HepG2 (cell line): ENCODE results near the gene RREB1. TPM values are rescaled to one million over a fixed set of nuclear protein-coding genes. Genes with fewer than 3 reads are reported as not detected.
A peak's percentile ranks its signal among the peaks of the same experiment; 100 is the strongest.

Experiments used
- ASH2L ChIP-seq: fragments of 300-600, 200-600 bp; sonication (generic); IDR thresholded peaks from 2 replicates; pipeline ENCODE4 v1.7.0; 2017; ENCODE audit warnings: low read depth, mild to moderate bottlenecking, moderate library complexity, mixed read lengths, low read length; ENCODE audit not compliant: insufficient read length
- BRD4 ChIP-seq: sonication (generic); formaldehyde crosslinking; IDR thresholded peaks from 2 replicates; pipeline ENCODE4 v1.4.0; 2020; ENCODE audit warnings: missing genetic modification reagents
- CENPT ChIP-seq: sonication (generic); formaldehyde crosslinking; IDR thresholded peaks from 2 replicates; pipeline ENCODE4 v1.8.0; 2022; ENCODE audit warnings: low read depth, mild to moderate bottlenecking, moderate library complexity, missing genetic modification reagents
- DBP ChIP-seq: sonication (generic); formaldehyde crosslinking; IDR thresholded peaks from 2 replicates; pipeline ENCODE4 v1.4.0; 2020; ENCODE audit warnings: missing genetic modification reagents; ENCODE audit errors: not compliant biosample characterization
- DDIT3 ChIP-seq: sonication (generic); formaldehyde crosslinking; IDR thresholded peaks from 2 replicates; pipeline ENCODE4 v1.4.0; 2020; ENCODE audit warnings: mild to moderate bottlenecking, missing genetic modification reagents
- FOXO1 ChIP-seq: sonication (generic); formaldehyde crosslinking; IDR thresholded peaks from 2 replicates; pipeline ENCODE4 v1.4.0; 2020; ENCODE audit warnings: missing genetic modification reagents
- GMEB2 ChIP-seq: IDR thresholded peaks from 2 replicates; pipeline ENCODE4 v1.6.1; 2016; ENCODE audit warnings: missing biosample characterization, missing genetic modification reagents, low read depth
- HMGA1 ChIP-seq: sonication (generic); formaldehyde crosslinking; conservative IDR thresholded peaks from 2 replicates; pipeline ENCODE4 v1.4.0; 2020; ENCODE audit warnings: missing genetic modification reagents
- HMGXB4 ChIP-seq, 2 experiments: sonication (generic) in 1 of 2; formaldehyde crosslinking in 1 of 2; IDR thresholded peaks; 2 replicates each; pipeline versions ENCODE4 v1.4.0 to v1.6.1; 2018 to 2020; ENCODE audit warnings: missing genetic modification reagents in 2 of 2, borderline replicate concordance in 1 of 2, low read depth in 1 of 2, mild to moderate bottlenecking in 1 of 2, missing biosample characterization in 1 of 2
- IKZF1 ChIP-seq: fragments of 450-650 bp; IDR thresholded peaks from 2 replicates; pipeline ENCODE4 v1.7.1; 2016
- IKZF4 ChIP-seq: sonication (generic); formaldehyde crosslinking; IDR thresholded peaks from 2 replicates; pipeline ENCODE4 v1.5.1; 2020; ENCODE audit warnings: borderline replicate concordance, mild to moderate bottlenecking, low read depth, missing genetic modification reagents; ENCODE audit errors: not compliant biosample characterization
- KLF12 ChIP-seq: sonication (generic); formaldehyde crosslinking; IDR thresholded peaks from 2 replicates; pipeline ENCODE4 v1.4.0; 2020; ENCODE audit warnings: missing genetic modification reagents, borderline replicate concordance
- LCORL ChIP-seq, 2 experiments: fragments of 450-650 bp in 1 of 2; sonication (generic) in 1 of 2; formaldehyde crosslinking in 1 of 2; IDR thresholded peaks; 2 replicates each; pipeline versions ENCODE4 v1.5.0 to v1.6.1; 2017 to 2020; ENCODE audit warnings: antibody characterized with exemption in 1 of 2, missing genetic modification reagents in 1 of 2
- NR3C1 ChIP-seq: sonication (generic); formaldehyde crosslinking; IDR thresholded peaks from 2 replicates; pipeline ENCODE4 v1.4.0; 2020; ENCODE audit warnings: missing genetic modification reagents
- ONECUT2 ChIP-seq: sonication (generic); formaldehyde crosslinking; IDR thresholded peaks from 2 replicates; pipeline ENCODE4 v1.4.0; 2020; ENCODE audit warnings: missing genetic modification reagents
- RFXAP ChIP-seq: sonication (generic); formaldehyde crosslinking; IDR thresholded peaks from 2 replicates; pipeline ENCODE4 v1.4.0; 2020; ENCODE audit warnings: missing genetic modification reagents, borderline replicate concordance
- ZBTB8A ChIP-seq: sonication (generic); formaldehyde crosslinking; IDR thresholded peaks from 2 replicates; pipeline ENCODE4 v1.4.0; 2020; ENCODE audit warnings: mild to moderate bottlenecking, low read depth, missing genetic modification reagents, borderline replicate concordance
- ZFY ChIP-seq: sonication (generic); formaldehyde crosslinking; IDR thresholded peaks from 2 replicates; pipeline ENCODE4 v1.4.0; 2020; ENCODE audit warnings: missing genetic modification reagents
- ZNF276 ChIP-seq: sonication (generic); formaldehyde crosslinking; IDR thresholded peaks from 2 replicates; pipeline ENCODE4 v1.4.0; 2020; ENCODE audit warnings: mild to moderate bottlenecking, low read depth, missing genetic modification reagents
- ZNF296 ChIP-seq: sonication (generic); formaldehyde crosslinking; conservative IDR thresholded peaks from 2 replicates; pipeline ENCODE4 v1.5.0; 2020; ENCODE audit warnings: mild to moderate bottlenecking, missing genetic modification reagents
- ZNF362 ChIP-seq: sonication (generic); formaldehyde crosslinking; IDR thresholded peaks from 2 replicates; pipeline ENCODE4 v1.4.0; 2020; ENCODE audit warnings: missing genetic modification reagents, mild to moderate bottlenecking, borderline replicate concordance
- ZNF44 ChIP-seq: sonication (generic); formaldehyde crosslinking; IDR thresholded peaks from 2 replicates; pipeline ENCODE4 v1.5.1; 2020; ENCODE audit warnings: mild to moderate bottlenecking, missing genetic modification reagents
- polyA plus RNA-seq, 8 experiments: library from polyadenylated mRNA; depleted of rRNA in 3 of 8; stranded (reverse) in 7 of 8; unstranded in 1 of 8; fragments of >200 nt; fragmentation: Illumina TruSeq in 4 of 8; extraction: Trizol in 4 of 8; gene quantifications; 2 replicates each; pipeline versions ENCODE4 v1.2.1 to v1.2.3, GENCODE V29; 2011 to 2016; ENCODE audit warnings: low read depth in 4 of 8, missing spikeins in 1 of 8, mixed read lengths in 1 of 8; ENCODE audit not compliant: insufficient read depth in 1 of 8
- total RNA-seq, 5 experiments: library from RNA; depleted of rRNA; stranded (reverse); fragments of >200 nt; fragmentation: Illumina TruSeq; extraction: Trizol; gene quantifications; 2 replicates each; pipeline ENCODE4 v1.2.3, GENCODE V29; 2016; ENCODE audit warnings: low read depth in 1 of 5

The RREB1 gene
- total and polyA plus RNA-seq, 2 of the 13 experiments (the other 11 are each of a cell fraction or from before 2014, with no cell fraction given) = 6.1 to 23.2 TPM

- no peak for TF ChIP-seq ZNF276 (CRISPR knock-in tag)
- no peak for TF ChIP-seq IKZF1
- no peak for TF ChIP-seq ZNF362 (CRISPR knock-in tag)
- TF ChIP-seq ONECUT2 (CRISPR knock-in tag) = no peak
- no peak for TF ChIP-seq RFXAP (CRISPR knock-in tag)
- TF ChIP-seq GMEB2 (CRISPR knock-in tag) = 0 out of 2 replicates have a peak, but pooled peaks have one; percentile 22
- TF ChIP-seq NR3C1 (CRISPR knock-in tag) = no peak
- no peak for TF ChIP-seq HMGA1 (CRISPR knock-in tag)
- no peak for TF ChIP-seq LCORL (IDR thresholded peaks at IDR 0.05)
- no peak for TF ChIP-seq LCORL (CRISPR knock-in tag; IDR thresholded peaks at IDR 0.05)
- TF ChIP-seq HMGXB4 (CRISPR knock-in tag; IDR thresholded peaks at IDR 0.05; ENCODE audit: borderline replicate concordance in 1 of 2, low read depth in 1 of 2) = peak in 1 of 2 experiments; percentile 45; a peak in 2 of 4 replicates
- TF ChIP-seq DDIT3 (CRISPR knock-in tag) = no peak
- TF ChIP-seq ZNF296 (CRISPR knock-in tag) = no peak
- TF ChIP-seq BRD4 (CRISPR knock-in tag) = peak; percentile 78
- TF ChIP-seq ZFY (CRISPR knock-in tag) = peak; percentile 44; the same call in 1 of the 2 replicates
- TF ChIP-seq CENPT = no peak
- TF ChIP-seq DBP = no peak
- peak; percentile 42 for TF ChIP-seq ASH2L
- TF ChIP-seq KLF12 (CRISPR knock-in tag) = no peak
- TF ChIP-seq FOXO1 = no peak
- no peak for TF ChIP-seq IKZF4 (CRISPR knock-in tag)
- TF ChIP-seq ZNF44 = no peak
- no peak for TF ChIP-seq ZBTB8A (CRISPR knock-in tag)
Measured at GRCh38 chr6:7107578-7108195, at the start of gene RREB1 (continued).
